AG10803 (cell line): ENCODE data around the gene CERS1.

Experiments
- DNase-seq: peaks from one replicate; pipeline ENCODE4 v3.0.0; 2010; ENCODE audit warnings: low read depth
- H3K4me3 ChIP-seq: 2 replicates; pipeline ENCODE4 v1.5.1; 2011; ENCODE audit warnings: mild to moderate bottlenecking, low read length, control low read depth
- TF ChIP-seq, protein P1 (sequence below): conservative IDR thresholded peaks from 2 replicates; pipeline ENCODE4 v1.5.1; 2011; ENCODE audit warnings: mild to moderate bottlenecking, low read length, control low read depth, inconsistent platforms

CERS1 gene

DNA sequence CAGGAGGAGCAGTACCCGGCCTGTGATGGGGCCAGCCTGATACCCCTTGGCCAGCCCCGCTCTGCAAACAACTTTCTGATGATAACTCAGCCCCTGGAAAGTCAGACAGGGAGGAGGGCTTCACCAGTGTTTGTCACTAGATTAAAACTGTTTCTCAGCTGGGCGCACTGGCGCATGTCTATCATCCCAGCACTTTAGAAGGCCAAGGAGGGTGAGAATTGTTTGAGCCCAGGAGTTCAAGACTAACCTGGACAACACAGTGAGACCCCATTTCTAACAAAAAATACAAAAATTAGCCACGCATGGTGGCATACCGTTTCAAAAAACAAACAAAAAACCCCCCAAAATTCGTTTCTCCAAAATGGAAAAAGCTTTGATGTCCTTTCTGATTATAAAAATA is 5.5 kb upstream of the CERS1 start:
- no peak for DNase-seq
- TF ChIP-seq, protein P1, sequence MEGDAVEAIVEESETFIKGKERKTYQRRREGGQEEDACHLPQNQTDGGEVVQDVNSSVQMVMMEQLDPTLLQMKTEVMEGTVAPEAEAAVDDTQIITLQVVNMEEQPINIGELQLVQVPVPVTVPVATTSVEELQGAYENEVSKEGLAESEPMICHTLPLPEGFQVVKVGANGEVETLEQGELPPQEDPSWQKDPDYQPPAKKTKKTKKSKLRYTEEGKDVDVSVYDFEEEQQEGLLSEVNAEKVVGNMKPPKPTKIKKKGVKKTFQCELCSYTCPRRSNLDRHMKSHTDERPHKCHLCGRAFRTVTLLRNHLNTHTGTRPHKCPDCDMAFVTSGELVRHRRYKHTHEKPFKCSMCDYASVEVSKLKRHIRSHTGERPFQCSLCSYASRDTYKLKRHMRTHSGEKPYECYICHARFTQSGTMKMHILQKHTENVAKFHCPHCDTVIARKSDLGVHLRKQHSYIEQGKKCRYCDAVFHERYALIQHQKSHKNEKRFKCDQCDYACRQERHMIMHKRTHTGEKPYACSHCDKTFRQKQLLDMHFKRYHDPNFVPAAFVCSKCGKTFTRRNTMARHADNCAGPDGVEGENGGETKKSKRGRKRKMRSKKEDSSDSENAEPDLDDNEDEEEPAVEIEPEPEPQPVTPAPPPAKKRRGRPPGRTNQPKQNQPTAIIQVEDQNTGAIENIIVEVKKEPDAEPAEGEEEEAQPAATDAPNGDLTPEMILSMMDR: no peak
- no peak overlapping the region for H3K4me3 ChIP-seq

DNA sequence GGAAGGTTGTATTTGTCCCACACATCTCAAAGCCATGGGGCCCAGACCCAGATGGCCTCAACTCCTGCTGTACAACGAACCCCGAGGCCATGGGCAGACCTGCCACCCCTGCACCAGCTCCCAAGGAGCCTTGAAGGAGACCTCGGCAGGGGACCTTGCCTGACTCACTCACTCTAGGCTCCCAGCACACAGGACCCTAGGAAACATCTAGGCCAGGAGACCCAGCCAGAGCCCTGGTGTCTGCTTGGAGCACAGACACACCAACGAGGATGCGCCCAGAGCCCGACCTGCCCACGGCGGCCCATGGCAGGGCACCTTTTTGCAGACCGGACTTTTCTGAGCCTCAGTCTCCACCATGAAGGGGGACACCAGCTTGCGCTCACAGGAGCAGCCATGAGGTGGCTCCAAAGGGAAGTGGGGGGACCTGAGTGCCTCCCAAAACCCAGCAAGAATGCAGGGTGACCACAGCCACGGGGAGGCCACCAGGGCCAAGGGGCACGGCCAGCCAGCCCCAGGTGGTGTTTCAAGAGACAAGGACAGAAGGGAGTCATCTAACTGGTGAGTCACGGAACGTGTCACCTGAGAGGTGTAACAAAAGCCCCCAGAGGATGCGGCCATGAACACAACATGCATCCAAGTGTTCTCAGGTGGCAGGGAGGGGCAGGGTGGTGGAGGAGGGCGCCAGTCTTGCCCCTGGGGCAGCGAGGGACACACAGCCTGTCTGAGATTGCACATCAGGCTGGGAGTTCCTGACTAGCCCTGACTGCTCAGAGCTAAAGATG is 4.9 kb upstream of the CERS1 start:
- H3K4me3 ChIP-seq: no peak overlapping the region
- TF ChIP-seq, protein P1: no peak
- DNase-seq: no peak

DNA sequence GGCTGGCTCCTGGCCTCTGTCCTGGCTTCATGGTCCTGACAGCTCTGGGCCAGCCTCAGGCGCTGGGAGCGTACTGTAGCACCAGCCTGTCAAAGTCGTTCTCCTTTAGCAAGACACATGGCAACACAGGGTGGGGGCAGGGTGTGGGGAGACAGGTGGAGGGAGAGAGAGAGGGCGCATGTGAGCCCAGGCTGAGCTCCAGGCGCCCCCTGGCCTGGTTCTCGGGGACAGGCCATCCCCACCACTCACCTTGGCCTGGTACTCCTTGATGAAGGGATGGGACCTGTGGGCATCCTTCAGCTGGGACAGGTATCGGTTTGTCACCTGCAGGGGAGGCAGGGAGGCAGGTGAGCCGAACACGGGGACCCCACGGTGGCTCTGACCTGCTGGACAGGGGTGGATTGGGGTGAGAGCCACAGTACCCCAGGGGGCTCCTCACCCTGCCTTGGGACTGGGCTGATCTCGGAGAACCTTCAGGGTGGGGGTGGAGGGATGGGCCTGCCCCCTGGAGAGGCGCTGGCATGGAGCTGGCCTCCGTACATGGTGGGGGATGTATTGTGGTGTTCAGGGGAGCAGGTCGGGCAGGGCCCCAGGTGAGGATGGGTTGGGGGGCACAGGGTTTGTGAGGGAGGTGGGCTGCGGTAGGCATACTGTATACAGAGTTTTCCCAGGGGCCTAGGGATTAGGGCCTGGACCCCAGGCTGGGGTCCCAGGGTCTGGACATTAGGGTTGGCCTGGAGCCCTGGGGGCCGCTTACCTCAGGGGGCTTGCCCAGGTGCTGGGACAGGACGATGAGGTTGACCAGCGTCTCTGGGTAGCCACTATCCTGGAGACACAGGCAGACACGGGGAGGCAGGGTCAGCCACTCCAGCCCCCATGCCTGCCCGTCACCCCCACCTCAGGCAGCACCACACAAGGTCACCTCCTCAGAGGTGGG is 3.9 kb upstream of the CERS1 start:
- TF ChIP-seq, protein P1: no peak
- no peak for DNase-seq
- H3K4me3 ChIP-seq: no peak overlapping the region

DNA sequence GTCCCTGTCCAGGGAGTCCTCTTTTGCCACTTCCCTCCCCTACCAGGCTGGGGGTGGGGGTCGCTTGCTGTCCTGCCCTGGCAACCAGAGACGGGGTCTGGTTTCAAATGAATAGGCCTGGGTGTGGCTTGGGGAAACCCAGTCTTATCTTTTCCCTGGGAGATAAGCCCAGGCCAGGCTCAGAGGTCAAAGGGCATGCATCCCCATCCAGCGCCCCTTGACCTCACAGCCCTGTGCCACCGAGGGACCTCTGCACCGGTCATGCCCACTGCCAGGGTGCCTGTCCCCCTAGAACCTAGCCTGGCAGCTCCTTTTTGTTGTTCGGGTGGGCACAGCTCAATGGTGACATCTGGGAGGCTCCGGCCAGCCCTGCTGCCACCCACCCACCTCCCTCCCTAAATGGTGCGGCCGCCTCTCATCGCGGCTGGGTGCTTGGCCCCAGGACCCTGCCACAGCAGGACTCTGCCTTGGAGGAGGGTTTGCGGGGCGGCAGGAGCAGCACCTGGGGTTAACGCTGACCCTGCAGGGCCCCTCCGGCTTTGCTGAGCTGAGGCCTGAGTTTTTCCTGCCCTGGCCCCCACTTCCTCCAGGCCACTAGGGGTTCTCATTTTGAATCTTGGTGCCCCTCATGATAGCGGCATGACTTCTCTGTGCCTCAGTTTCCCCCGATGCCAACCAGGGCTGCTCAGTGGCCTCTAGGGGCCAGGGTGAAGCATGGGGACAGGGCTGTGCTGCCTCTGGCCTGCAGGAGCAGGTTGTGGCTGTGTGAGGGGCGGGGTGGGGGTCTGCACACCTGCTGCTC is 2.9 kb upstream of the CERS1 start:
- TF ChIP-seq, protein P1: no peak
- no peak for DNase-seq
- no peak overlapping the region for H3K4me3 ChIP-seq

DNA sequence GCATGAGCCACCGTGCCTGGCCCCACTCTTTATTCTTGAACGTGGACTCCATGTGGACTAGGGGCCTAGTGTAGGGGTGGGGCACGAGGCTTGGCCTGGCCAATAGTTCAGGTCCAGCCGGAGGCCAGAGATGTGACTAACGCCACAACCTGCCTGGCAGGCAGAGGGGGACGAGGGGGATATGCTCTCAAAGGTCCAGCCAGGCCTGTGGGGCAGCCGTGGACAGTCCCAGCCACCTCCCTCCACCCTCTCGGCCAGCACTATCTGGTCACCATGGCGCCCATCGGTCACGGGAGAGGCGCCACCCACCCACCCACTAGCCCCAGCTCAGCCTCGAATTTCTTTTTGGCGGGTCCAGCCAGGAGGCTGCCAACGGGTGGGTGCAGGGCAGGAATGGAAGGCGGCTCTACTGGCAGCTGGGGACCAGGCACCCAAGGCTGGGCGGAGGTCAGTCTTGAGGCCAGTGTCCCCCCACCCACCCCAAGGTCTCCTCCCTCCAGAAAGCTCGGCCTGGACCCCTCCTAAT is 2.2 kb upstream of the CERS1 start:
- DNase-seq: no peak

More for the DNA sequence above, 2.2 kb upstream of the CERS1 start:
- TF ChIP-seq, protein P1: no peak
- no peak overlapping the region for H3K4me3 ChIP-seq
